WTC11 (cell line): ENCODE results near the gene ARHGAP20.

Experiments
- CREB1 ChIP-seq: sonication (generic); formaldehyde crosslinking; IDR thresholded peaks from 2 replicates; pipeline ENCODE4 v1.8.0; 2023; ENCODE audit warnings: mild to moderate bottlenecking, missing genetic modification reagents
- CTCF ChIP-seq: fragments of 200-600 bp; IDR thresholded peaks from 2 replicates; pipeline ENCODE4 v1.8.0; 2022; ENCODE audit warnings: antibody characterized with exemption
- GTF2I ChIP-seq: fragments of 250-450 bp; sonication (Bioruptor Pico); conservative IDR thresholded peaks from 2 replicates; pipeline ENCODE4 v1.4.0; 2021; ENCODE audit warnings: mild to moderate bottlenecking
- HMGXB4 ChIP-seq: sonication (generic); formaldehyde crosslinking; IDR thresholded peaks from 2 replicates; pipeline ENCODE4 v1.8.1; 2023; ENCODE audit warnings: mild to moderate bottlenecking, moderate library complexity, missing genetic modification reagents
- JUN ChIP-seq: sonication (generic); formaldehyde crosslinking; IDR thresholded peaks from 2 replicates; pipeline ENCODE4 v1.8.0; 2023; ENCODE audit warnings: mild to moderate bottlenecking, missing genetic modification reagents
- MAX ChIP-seq: sonication (generic); formaldehyde crosslinking; IDR thresholded peaks from 2 replicates; pipeline ENCODE4 v1.8.0; 2022; ENCODE audit warnings: mild to moderate bottlenecking, missing genetic modification reagents
- NFYB ChIP-seq: sonication (generic); formaldehyde crosslinking; conservative IDR thresholded peaks from 2 replicates; pipeline ENCODE4 v1.8.0; 2022; ENCODE audit warnings: low read depth, missing genetic modification reagents
- ZNF121 ChIP-seq: sonication (generic); formaldehyde crosslinking; IDR thresholded peaks from 2 replicates; pipeline ENCODE4 v1.8.0; 2023; ENCODE audit warnings: missing genetic modification reagents
- ZNF317 ChIP-seq: sonication (generic); formaldehyde crosslinking; IDR thresholded peaks from 2 replicates; pipeline ENCODE4 v1.8.1; 2023; ENCODE audit warnings: low read depth, mild to moderate bottlenecking, moderate library complexity, missing genetic modification reagents, borderline replicate concordance

GRCh38 chr11:110720431-110721275 lies 8.4 kb upstream of the ARHGAP20 start:
- TF ChIP-seq CTCF (no peak), HMGXB4 (CRISPR knock-in tag) (no peak), ZNF121 (no peak), MAX (no peak), CREB1 (CRISPR knock-in tag) (no peak), NFYB (no peak), ZNF317 (no peak), JUN (no peak), GTF2I (CRISPR knock-in tag) (no peak)
